ENCODE measurements around the gene STARD5. TPM values are rescaled to one million over a fixed set of nuclear protein-coding genes. Genes with fewer than 3 reads are reported as not detected.

The STARD5 gene
- polyA plus RNA-seq, 4 donors: 7.8 to 56.0 (median 16.8) TPM

- H3K9me3 ChIP-seq (ENCODE audit: control insufficient read depth in 2 of 2, insufficient read depth in 1 of 2, low read depth in 1 of 2, low read length in 1 of 2): peaks cover 0 to 7% of the 10 kb centered on the region in 2 donors
- WGBS, 3 donors: 93 to 96% (median 94%) methylated on average over 2 of the region's 2 CpGs
- H3K27me3 ChIP-seq (ENCODE audit: control insufficient read depth in 3 of 3, insufficient read depth in 3 of 3, low read length in 3 of 3): no peaks in the 10 kb centered on the region
- H3K4me1 ChIP-seq (ENCODE audit: control insufficient read depth in 3 of 3, insufficient read depth in 2 of 3, low read depth in 1 of 3, low read length in 2 of 3): peaks cover 0 to 3% (median 0%) of the 10 kb centered on the region in 3 donors
- H3K4me3 ChIP-seq (ENCODE audit: low read depth in 1 of 3, low read length in 3 of 3): no peak overlapping the region
- no peaks in the 10 kb centered on the region for H3K36me3 ChIP-seq (ENCODE audit: control insufficient read depth in 3 of 3, insufficient read depth in 2 of 3, low read depth in 1 of 3, low read length in 3 of 3)
- no peak overlapping the region for H3K27ac ChIP-seq (ENCODE audit: low read depth in 1 of 3, low read length in 2 of 3)
- FAIRE-seq (no peak), DNase-seq (no peak)
These were observed 46.1 kb downstream of the STARD5 start for GRCh38 chr15:81277851-81278250.

GRCh38 chr15:81276967-81277366 is 47.0 kb downstream of the STARD5 start:
- Histone ChIP-seq H3K4me3 (ENCODE audit: low read depth in 1 of 3, low read length in 3 of 3) (no peak overlapping the region), H3K27me3 (ENCODE audit: control insufficient read depth in 3 of 3, insufficient read depth in 3 of 3, low read length in 3 of 3) (no peaks in the 10 kb centered on the region), H3K9me3 (ENCODE audit: control insufficient read depth in 2 of 2, insufficient read depth in 1 of 2, low read depth in 1 of 2, low read length in 1 of 2) (peaks cover 0 to 7% of the 10 kb centered on the region in 2 donors), H3K27ac (ENCODE audit: low read depth in 1 of 3, low read length in 2 of 3) (no peak overlapping the region), H3K4me1 (ENCODE audit: control insufficient read depth in 3 of 3, insufficient read depth in 2 of 3, low read depth in 1 of 3, low read length in 2 of 3) (peaks cover 0 to 3% (median 0%) of the 10 kb centered on the region in 3 donors), H3K36me3 (ENCODE audit: control insufficient read depth in 3 of 3, insufficient read depth in 2 of 3, low read depth in 1 of 3, low read length in 3 of 3) (no peaks in the 10 kb centered on the region)
- WGBS, 3 donors: 95 to 97% (median 95%) methylated on average over 2 of the region's 2 CpGs
- FAIRE-seq (no peak), DNase-seq (no peak)

GRCh38 chr15:81275711-81276392 is 48.1 kb downstream of the STARD5 start:
- no peaks in the 10 kb centered on the region for H3K27me3 ChIP-seq (ENCODE audit: control insufficient read depth in 3 of 3, insufficient read depth in 3 of 3, low read length in 3 of 3)
- DNase-seq (no peak), FAIRE-seq (no peak)
- peaks cover 0 to 7% of the 10 kb centered on the region in 2 donors for H3K9me3 ChIP-seq (ENCODE audit: control insufficient read depth in 2 of 2, insufficient read depth in 1 of 2, low read depth in 1 of 2, low read length in 1 of 2)
- no peaks in the 10 kb centered on the region for H3K36me3 ChIP-seq (ENCODE audit: control insufficient read depth in 3 of 3, insufficient read depth in 2 of 3, low read depth in 1 of 3, low read length in 3 of 3)
- H3K4me1 ChIP-seq (ENCODE audit: control insufficient read depth in 3 of 3, insufficient read depth in 2 of 3, low read depth in 1 of 3, low read length in 2 of 3): peaks cover 0 to 3% (median 0%) of the 10 kb centered on the region in 3 donors
- H3K4me3 ChIP-seq (ENCODE audit: low read depth in 1 of 3, low read length in 3 of 3): no peak overlapping the region
- WGBS, 3 donors: 71 to 93% (median 90%) methylated on average over 3 of the region's 3 CpGs
- H3K27ac ChIP-seq (ENCODE audit: low read depth in 1 of 3, low read length in 2 of 3): no peak overlapping the region

- FAIRE-seq: no peak
- H3K4me1 ChIP-seq (ENCODE audit: control insufficient read depth in 3 of 3, insufficient read depth in 2 of 3, low read depth in 1 of 3, low read length in 2 of 3): peaks cover 0 to 3% (median 0%) of the 10 kb centered on the region in 3 donors
- no peak overlapping the region for H3K4me3 ChIP-seq (ENCODE audit: low read depth in 1 of 3, low read length in 3 of 3)
- peak; percentile 82 to 84 for DNase-seq
- WGBS, 3 donors: 8 to 15% (median 10%) methylated on average over 10 to 11 of the region's 11 CpGs
- no peak overlapping the region for H3K27ac ChIP-seq (ENCODE audit: low read depth in 1 of 3, low read length in 2 of 3)
- H3K9me3 ChIP-seq (ENCODE audit: control insufficient read depth in 2 of 2, insufficient read depth in 1 of 2, low read depth in 1 of 2, low read length in 1 of 2): peaks cover 0 to 7% of the 10 kb centered on the region in 2 donors
- H3K27me3 ChIP-seq (ENCODE audit: control insufficient read depth in 3 of 3, insufficient read depth in 3 of 3, low read length in 3 of 3): no peaks in the 10 kb centered on the region
- no peaks in the 10 kb centered on the region for H3K36me3 ChIP-seq (ENCODE audit: control insufficient read depth in 3 of 3, insufficient read depth in 2 of 3, low read depth in 1 of 3, low read length in 3 of 3)
These were observed 48.8 kb downstream of the STARD5 start for GRCh38 chr15:81274931-81275707.

DNA sequence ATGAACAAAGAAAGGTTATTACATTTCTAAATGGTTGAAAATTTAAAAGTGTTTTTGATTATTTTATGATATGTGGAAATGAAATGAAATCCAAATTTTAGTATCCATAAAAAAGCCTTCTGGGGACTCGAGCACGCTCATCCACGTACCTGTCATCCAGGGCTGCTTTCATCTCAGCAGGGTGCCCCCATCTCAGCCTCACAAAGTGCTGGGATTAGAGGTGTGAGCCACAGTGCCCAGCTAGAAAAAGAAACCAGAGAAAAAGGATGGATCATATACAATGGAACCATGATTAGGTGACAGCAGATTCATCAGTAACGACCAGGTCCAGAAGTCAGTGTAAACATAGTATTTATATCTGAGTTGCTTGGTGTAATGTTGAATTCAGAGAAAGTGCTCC is 49.7 kb downstream of the STARD5 start:
- no peaks in the 10 kb centered on the region for H3K27me3 ChIP-seq (ENCODE audit: control insufficient read depth in 3 of 3, insufficient read depth in 3 of 3, low read length in 3 of 3)
- no peak overlapping the region for H3K27ac ChIP-seq (ENCODE audit: low read depth in 1 of 3, low read length in 2 of 3)
- no peak for DNase-seq
- FAIRE-seq: no peak
- no peak overlapping the region for H3K4me3 ChIP-seq (ENCODE audit: low read depth in 1 of 3, low read length in 3 of 3)
- H3K4me1 ChIP-seq (ENCODE audit: control insufficient read depth in 3 of 3, insufficient read depth in 2 of 3, low read depth in 1 of 3, low read length in 2 of 3): peaks cover 0 to 3% (median 0%) of the 10 kb centered on the region in 3 donors
- H3K36me3 ChIP-seq (ENCODE audit: control insufficient read depth in 3 of 3, insufficient read depth in 2 of 3, low read depth in 1 of 3, low read length in 3 of 3): no peaks in the 10 kb centered on the region
- peaks cover 0 to 7% of the 10 kb centered on the region in 2 donors for H3K9me3 ChIP-seq (ENCODE audit: control insufficient read depth in 2 of 2, insufficient read depth in 1 of 2, low read depth in 1 of 2, low read length in 1 of 2)
- WGBS, 3 donors: 82 to 92% (median 87%) methylated on average over 4 of the region's 4 CpGs

- Histone ChIP-seq H3K27ac (ENCODE audit: low read depth in 1 of 3, low read length in 2 of 3) (no peak overlapping the region), H3K36me3 (ENCODE audit: control insufficient read depth in 3 of 3, insufficient read depth in 2 of 3, low read depth in 1 of 3, low read length in 3 of 3) (no peaks in the 10 kb centered on the region), H3K9me3 (ENCODE audit: control insufficient read depth in 2 of 2, insufficient read depth in 1 of 2, low read depth in 1 of 2, low read length in 1 of 2) (peaks cover 0 to 7% of the 10 kb centered on the region in 2 donors), H3K27me3 (ENCODE audit: control insufficient read depth in 3 of 3, insufficient read depth in 3 of 3, low read length in 3 of 3) (no peaks in the 10 kb centered on the region), H3K4me3 (ENCODE audit: low read depth in 1 of 3, low read length in 3 of 3) (no peak overlapping the region), H3K4me1 (ENCODE audit: control insufficient read depth in 3 of 3, insufficient read depth in 2 of 3, low read depth in 1 of 3, low read length in 2 of 3) (peaks cover 0 to 3% (median 0%) of the 10 kb centered on the region in 3 donors)
- DNase-seq (no peak), FAIRE-seq (no peak)
- WGBS, 3 donors: 94 to 98% (median 96%) methylated on average over 2 of the region's 2 CpGs
These were observed 50.1 kb downstream of the STARD5 start for GRCh38 chr15:81273855-81274254.

- Histone ChIP-seq H3K4me1 (ENCODE audit: control insufficient read depth in 3 of 3, insufficient read depth in 2 of 3, low read depth in 1 of 3, low read length in 2 of 3) (peaks cover 0 to 3% (median 0%) of the 10 kb centered on the region in 3 donors), H3K9me3 (ENCODE audit: control insufficient read depth in 2 of 2, insufficient read depth in 1 of 2, low read depth in 1 of 2, low read length in 1 of 2) (peaks cover 0 to 7% of the 10 kb centered on the region in 2 donors), H3K27ac (ENCODE audit: low read depth in 1 of 3, low read length in 2 of 3) (no peak overlapping the region), H3K27me3 (ENCODE audit: control insufficient read depth in 3 of 3, insufficient read depth in 3 of 3, low read length in 3 of 3) (no peaks in the 10 kb centered on the region), H3K36me3 (ENCODE audit: control insufficient read depth in 3 of 3, insufficient read depth in 2 of 3, low read depth in 1 of 3, low read length in 3 of 3) (no peaks in the 10 kb centered on the region), H3K4me3 (ENCODE audit: low read depth in 1 of 3, low read length in 3 of 3) (no peak overlapping the region)
- DNase-seq (no peak), FAIRE-seq (no peak)
- WGBS, 3 donors: 66 to 87% (median 69%) methylated on average over 5 of the region's 5 CpGs
These were observed 50.7 kb downstream of the STARD5 start for GRCh38 chr15:81273200-81273599.

DNA sequence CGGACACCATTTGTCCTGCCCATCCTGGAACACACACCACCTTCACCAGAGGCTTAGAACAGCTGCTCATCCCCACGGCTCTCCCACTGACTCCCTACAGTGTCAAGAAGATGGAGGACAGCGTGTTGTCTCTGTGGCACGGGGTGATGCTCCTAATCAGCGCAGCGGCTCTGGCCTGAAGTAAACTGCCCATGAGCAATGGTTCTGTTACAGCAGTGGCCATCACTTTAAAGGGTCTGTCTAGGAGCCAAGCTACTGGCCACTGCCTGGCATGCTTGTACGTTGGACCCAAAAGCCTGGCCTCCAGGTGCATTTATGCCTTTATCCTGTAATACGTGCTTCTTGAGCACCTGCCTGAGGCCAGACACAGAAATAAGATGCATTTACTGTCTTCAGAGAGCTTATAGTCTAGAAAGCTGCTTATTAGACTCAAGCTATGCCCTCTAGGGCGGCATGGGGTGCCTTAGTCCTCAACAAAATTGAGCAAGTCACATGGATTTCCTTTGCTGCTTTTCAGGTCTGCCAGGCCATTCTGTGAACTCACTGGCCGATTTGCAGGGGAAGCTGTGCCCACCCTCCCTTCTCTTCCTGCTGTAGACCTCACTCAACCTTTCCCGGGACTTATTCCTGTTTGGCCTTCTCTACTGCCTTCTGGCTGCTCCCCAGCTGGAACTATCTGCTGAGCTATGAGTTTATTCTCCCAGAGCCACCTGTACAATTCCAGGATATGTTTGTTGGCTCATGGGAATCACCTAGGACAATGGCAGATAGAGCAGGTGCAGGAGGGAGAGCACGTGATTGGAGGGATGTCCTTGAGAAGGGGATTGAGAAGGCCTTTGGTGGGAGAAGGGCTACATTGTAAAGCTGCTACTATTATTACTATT is 51.9 kb downstream of the STARD5 start:
- FAIRE-seq (no peak), DNase-seq (no peak)
- no peak overlapping the region for H3K27ac ChIP-seq (ENCODE audit: low read depth in 1 of 3, low read length in 2 of 3)
- no peaks in the 10 kb centered on the region for H3K36me3 ChIP-seq (ENCODE audit: control insufficient read depth in 3 of 3, insufficient read depth in 2 of 3, low read depth in 1 of 3, low read length in 3 of 3)
- H3K4me3 ChIP-seq (ENCODE audit: low read depth in 1 of 3, low read length in 3 of 3): no peak overlapping the region
- WGBS, 3 donors: 74 to 85% (median 77%) methylated on average over 12 of the region's 12 CpGs
- H3K4me1 ChIP-seq (ENCODE audit: control insufficient read depth in 3 of 3, insufficient read depth in 2 of 3, low read depth in 1 of 3, low read length in 2 of 3): peaks cover 0 to 3% (median 0%) of the 10 kb centered on the region in 3 donors
- H3K9me3 ChIP-seq (ENCODE audit: control insufficient read depth in 2 of 2, insufficient read depth in 1 of 2, low read depth in 1 of 2, low read length in 1 of 2): no peaks in the 10 kb centered on the region
- H3K27me3 ChIP-seq (ENCODE audit: control insufficient read depth in 3 of 3, insufficient read depth in 3 of 3, low read length in 3 of 3): no peaks in the 10 kb centered on the region
